GM19193 (cell line): ENCODE results near the gene BEND6.

Experiments
- POLR2A ChIP-seq: IDR thresholded peaks from 4 replicates; pipeline ENCODE4 v1.6.1; 2011; ENCODE audit not compliant: insufficient read depth, insufficient read length; ENCODE audit errors: extremely low read depth

BEND6 gene

DNA sequence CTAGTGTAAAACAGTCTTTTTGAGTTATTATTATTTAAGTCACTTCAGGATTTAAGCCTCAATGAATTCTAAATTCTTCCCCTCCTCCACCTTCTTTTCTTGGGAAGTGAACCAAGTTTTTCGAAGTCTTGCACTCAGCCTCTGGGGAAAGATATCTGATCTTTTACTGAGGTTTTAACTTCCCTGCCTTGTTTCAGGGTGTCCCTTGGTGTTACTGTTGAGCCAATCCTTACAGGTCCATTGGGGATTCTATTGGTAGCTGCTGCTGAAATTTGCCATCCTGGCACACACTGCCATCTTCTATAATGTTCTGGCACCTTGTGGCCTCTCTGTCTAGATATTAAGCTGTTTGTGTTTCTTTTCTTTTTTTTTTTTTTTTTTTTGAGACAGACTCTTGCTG is 31.7 kb downstream of the BEND6 start:
- TF ChIP-seq POLR2A: no peak

DNA sequence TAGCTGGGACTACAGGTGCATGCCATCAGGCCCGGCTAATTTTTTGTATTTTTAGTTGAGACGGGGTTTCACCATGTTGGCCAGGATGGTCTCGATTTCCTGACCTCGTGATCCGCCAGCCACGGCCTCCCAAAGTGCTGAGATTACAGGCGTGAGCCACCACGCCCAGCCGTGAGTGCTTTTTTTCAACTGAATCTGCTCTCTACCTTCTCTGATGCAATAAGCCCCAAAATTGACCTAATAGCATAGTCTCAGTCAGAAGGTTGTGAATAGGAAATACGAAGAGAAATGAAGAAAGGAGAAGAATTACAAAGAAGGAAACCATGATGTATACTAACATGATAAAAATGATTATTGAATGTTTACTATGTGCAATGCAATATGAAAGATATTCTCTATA is 33.2 kb downstream of the BEND6 start:
- no peak for TF ChIP-seq POLR2A

DNA sequence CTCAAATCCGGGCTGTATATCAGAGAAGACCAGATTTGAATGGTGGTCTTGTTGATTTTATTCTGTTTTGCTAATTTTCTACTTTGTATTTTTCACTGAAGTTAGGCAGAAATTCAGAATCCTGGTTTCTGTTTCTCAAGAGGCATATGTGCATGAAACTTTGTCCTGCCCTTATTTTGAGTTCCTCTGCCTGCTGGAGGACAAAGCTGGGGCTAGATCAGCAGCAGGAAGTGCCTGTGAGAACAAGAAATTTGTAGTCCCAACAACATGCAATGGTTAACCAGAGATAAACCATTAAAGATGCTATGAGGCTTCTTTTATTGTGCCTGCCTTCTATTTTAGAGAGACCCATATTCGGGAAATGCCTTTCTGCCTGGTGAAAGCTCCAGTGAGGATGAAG is 37.1 kb downstream of the BEND6 start:
- no peak for TF ChIP-seq POLR2A

DNA sequence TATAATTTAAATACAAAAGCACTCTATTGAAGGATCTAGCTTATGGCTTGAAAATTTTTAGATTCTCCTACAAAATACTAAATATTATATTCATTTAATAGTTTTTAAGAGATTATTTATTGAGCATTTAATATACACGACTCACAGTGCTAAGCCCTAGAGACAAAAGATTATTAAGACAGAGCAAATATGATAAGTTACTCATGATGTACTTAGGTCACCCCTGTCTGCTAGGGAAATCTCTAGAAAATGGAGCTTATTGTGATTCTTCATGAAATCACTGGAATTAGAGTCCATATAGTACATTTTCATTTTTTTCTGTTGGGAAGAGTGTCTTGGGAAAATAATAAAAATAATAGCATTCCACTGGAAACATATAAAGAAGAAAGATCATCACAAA is 37.8 kb downstream of the BEND6 start:
- TF ChIP-seq POLR2A: no peak

DNA sequence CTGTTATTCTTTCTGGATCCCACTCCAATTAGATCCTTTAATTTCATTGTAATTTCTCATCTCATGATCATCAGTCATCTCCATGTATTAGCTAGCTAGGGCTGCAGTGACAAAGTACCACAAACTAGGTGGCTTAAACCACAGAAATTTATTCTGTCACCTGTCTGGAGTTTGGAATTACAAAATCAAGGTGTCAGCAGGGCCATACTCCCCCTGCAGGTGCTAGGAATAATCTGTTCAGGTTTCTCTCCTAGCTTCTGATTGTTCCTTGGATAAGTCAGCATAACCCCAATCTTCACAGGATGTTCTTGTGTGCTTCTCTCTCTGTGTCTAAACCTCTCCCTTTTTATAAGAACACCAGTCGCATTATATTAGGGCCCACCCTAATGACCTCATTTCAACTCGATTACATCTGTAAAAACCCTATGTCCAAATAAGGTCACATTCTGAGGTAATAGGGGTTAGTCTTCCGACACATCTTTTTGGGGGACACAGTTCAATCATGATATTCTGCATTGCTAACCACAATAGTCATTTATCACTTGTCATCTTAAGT is 40.5 kb downstream of the BEND6 start:
- no peak for TF ChIP-seq POLR2A

DNA sequence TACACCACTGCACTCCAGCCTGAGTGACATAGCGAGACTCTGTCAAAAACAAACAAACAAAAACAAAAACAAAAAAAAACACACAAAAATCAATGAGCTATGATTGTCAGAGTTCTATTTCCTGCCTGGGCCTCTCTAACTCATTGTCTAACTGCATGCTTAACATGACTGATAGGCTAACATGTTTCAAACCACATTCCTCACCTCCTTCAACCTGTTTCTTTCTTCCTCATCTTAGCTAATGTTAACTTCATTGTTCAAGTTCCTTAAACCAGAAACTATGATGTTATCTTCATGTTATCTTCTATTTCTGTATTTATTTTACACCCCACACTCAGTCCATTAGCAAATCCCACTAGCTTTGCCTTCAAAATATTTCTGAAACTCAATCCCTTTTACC is 41.5 kb downstream of the BEND6 start:
- no peak for TF ChIP-seq POLR2A

DNA sequence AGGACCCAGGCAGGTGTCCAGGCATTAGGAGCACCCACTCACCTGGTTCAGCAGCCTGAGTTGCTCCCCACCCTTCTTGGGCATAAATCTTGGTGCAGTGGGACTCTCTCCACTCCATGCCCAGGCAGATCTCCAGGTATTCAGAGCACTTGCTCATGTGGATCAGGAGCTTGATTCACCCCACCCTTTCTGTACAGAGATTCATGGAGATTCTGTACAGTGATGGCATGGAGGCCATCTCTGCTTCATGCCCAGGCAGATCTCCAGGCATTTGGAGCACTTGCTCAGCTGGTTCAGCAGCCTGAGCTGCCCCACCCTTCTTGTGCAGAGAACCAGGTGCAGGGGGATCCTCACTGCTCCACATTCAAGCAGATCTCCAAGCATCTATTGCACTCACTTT is 44.1 kb downstream of the BEND6 start:
- no peak for TF ChIP-seq POLR2A

DNA sequence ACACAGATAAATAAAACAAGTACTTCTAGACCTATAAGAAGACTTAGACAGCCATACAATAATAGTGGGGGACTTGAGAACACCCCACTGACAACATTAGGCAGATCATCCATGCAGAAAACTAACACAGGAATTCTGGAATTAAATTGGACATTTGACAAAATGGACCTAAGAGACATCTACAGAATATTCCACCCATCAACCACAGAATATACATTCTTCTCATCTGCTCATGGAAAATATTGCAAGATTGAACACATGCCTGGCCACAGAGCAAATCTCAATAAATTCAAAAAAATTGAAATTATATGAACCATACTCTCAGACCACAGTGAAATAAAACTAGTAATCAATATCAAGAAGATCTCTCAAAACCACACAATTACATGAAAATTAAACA is 47.3 kb downstream of the BEND6 start:
- no peak for TF ChIP-seq POLR2A

DNA sequence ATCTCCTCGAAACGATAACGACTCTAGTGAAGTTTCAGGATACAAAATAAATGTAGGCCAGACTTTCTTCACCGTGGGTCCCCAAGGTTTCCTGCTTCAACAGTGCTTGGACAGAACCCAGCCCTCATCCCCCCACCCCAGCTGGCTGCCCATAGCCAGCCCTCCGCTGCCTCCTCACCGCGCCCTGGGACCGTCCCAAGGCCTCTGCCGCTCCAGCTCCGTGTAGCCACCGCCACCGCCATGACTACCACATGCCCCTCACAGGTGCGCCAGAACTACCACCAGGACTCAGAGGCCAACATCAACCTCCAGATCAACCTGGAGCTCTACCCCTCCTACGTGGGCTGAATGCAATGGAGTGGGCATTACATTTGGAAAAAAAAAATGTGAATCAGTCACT is 49.4 kb downstream of the BEND6 start:
- TF ChIP-seq POLR2A: no peak

DNA sequence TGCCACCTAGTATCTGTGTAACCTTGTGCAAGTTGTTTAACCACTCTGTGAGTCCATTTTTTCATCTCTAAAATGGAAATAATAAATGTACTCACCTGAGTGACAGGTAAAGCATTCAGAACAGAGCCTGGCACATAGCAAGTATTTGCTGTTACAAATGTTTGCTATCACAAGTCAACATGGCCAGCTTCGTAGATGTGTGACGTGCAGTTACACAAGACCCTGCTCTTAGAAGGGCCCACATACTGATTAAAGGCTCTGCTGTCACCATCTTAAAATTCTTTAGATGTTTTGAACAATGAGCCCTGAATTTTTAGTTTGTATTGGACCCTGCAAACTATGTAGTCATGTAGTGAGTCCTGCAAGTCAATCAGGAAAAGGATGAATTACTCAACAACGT is 51.2 kb downstream of the BEND6 start:
- no peak for TF ChIP-seq POLR2A

DNA sequence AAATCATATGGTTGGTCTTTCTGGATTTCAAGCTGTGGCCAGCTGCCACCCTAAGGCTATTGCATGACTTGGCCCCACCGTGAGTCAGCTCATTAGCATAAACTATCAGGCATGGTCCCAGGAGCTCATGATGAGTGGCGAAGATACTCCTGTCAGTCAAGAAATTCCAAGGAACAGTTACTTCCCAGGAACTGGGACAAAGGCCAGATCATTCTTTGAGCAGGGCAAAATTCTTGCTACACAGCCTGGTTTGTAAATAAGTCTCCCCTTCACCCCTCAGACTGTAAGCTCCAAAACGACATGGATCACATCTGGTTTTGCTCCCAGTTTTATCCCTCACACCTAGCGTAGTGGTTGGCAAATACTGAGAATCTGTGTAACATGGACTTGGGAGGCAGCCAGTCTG is 58.6 kb downstream of the BEND6 start:
- TF ChIP-seq POLR2A: no peak

DNA sequence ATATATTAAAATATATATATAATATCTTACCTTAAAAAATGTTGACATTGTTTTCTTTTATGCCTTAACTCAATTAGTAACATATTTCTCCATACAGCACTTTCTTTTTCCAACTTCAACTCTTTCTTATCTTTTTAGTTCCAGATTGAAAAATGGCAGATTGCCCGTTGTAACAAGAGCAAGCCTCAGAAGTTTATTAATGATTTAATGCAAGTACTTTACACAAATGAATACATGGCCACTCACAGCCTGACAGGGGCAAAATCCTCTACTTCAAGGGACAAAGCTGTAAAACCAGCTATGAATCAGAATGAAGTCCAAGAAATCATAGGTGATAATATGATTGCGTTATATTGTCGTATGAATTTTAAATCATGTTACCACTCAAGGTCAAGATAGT is 62.2 kb downstream of the BEND6 start:
- TF ChIP-seq POLR2A: no peak

DNA sequence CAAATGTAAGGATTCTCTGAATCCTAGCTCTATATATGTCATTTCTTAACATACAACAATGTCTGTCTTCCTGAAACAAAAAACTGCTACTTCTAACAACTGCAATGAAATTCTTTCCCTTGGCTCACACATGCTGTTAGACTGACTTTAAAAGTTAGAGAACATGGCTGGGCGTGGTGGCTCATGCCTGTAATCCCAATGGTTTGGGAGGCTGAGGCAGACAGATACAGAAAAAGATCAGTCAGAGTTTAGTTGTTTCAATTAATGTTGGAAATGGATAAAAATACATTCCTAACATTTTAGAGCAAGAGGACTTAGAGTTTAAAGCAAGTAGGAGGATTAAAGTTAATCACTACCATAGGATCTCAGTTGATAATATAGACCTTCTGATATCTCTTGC is 62.9 kb downstream of the BEND6 start:
- TF ChIP-seq POLR2A: no peak

DNA sequence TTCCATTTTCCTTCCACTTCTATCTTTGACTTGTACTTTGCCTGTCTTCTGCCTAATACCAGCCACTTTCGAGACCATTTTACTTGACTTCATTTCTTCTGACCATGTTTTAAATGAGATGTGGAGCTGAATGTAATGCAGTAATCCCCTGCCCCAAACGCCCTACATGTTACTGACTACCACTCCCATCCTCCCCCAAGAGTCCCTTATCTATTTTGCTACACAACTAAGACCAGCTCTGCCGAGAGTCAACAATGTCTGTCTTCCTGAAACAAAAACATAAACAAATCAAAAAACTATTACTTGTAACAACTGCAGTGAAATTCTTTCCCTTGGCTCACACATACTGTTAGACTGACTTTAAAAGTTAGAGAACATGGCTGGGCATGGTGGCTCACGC is 64.5 kb downstream of the BEND6 start:
- TF ChIP-seq POLR2A: no peak

DNA sequence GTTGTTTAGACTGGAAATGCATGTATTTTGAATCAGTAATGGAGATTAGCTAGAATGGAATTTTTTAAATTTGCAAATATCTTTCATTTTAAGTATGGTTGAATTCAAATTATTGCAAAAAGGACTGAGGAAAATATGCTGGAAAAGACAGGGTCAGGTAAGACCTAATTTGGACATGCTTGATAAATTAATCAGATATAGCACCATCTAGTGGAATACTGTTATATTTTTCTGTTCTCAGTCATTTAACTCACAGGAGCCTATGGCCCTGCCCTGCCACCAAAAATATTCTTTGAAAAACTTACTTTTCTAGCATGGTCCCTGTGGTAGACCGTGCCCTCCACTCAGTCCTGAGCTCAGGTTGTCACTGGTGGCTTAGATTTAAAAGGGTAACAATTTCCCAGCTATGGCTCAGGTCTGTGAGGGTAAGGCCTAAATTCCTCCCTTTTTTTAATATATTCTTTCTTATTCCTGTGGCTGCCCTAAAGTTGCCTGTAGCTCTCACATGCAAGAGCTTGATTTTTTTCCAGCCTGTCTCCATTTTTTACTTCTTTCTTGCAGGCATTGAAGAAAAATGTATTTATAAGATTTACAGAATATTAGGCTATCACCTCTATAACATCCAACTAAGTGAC is 66.3 kb downstream of the BEND6 start:
- no peak for TF ChIP-seq POLR2A

DNA sequence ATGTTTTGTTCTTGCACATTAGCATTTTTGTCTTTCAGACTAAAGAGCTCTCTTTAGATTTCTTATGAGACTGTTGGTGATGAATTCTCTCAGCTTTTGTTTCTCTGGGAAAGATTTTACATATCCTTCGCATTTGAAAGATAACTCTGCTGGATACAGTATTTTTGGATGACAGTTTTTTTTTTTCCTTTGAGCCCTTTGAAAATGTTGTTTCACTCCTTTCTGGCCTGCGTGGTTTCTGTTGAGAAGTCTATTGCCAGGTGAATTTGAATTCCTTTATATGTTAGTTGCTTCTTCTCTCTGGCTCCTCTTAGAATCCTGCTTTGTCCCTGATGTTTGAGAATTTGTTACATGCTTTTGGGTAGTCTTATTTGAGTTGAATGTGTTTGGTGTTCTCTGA is 69.4 kb downstream of the BEND6 start:
- TF ChIP-seq POLR2A: no peak

DNA sequence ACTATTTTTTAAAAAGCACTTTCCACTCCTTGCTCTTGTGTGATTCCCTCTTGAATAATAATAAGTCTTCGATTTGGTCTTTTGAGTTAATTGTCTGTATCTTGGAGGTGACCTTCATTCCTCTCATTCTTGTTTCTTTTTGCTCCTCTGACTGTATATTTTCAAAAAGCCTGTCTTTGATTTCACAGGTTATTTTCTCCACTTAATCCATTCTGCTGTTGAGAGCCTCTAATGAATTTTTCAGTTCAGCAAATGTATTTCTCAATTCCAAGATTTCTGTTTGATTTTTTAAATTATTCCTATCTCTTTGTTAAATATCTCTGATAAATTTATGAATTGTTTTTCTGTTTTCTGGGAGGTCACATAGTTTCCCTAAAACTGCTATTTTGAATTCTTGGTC is 69.9 kb downstream of the BEND6 start:
- TF ChIP-seq POLR2A: no peak
